Stimulated activated CD8-positive, alpha-beta memory T cell treated with anti-CD3 and anti-CD28 coated beads, Interleukin-4, amount 100 ng/mL, for 48 hours (primary cell): ENCODE measurements around the gene ZSWIM4.

Experiments
- DNase-seq: peaks from one replicate; pipeline ENCODE4 v3.0.0-alpha.2; 2020

The ZSWIM4 gene

DNA sequence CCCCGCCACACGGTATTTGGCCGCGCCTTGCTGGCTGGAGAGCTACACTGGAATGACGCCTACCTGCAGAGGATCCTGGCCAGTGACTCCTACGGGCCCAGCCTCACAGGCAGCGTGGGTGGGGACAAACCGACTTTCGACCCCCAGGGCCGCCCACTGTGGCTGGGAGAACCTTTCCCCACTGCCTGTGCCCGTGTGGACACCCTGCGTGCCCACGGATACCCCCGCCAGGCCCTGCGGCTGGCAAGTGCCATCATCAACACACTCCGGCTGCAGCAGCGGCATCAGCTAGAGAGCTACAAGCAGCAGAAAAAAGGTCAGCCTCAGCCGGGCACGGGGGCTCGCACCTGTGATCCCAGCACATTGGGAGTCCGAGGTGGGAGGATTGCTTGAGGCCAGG is 19.3 kb downstream of the ZSWIM4 start:
- no peak for DNase-seq

GRCh38 chr19:13817018-13817614 is 21.9 kb downstream of the ZSWIM4 start:
- peak; percentile 51 for DNase-seq

DNA sequence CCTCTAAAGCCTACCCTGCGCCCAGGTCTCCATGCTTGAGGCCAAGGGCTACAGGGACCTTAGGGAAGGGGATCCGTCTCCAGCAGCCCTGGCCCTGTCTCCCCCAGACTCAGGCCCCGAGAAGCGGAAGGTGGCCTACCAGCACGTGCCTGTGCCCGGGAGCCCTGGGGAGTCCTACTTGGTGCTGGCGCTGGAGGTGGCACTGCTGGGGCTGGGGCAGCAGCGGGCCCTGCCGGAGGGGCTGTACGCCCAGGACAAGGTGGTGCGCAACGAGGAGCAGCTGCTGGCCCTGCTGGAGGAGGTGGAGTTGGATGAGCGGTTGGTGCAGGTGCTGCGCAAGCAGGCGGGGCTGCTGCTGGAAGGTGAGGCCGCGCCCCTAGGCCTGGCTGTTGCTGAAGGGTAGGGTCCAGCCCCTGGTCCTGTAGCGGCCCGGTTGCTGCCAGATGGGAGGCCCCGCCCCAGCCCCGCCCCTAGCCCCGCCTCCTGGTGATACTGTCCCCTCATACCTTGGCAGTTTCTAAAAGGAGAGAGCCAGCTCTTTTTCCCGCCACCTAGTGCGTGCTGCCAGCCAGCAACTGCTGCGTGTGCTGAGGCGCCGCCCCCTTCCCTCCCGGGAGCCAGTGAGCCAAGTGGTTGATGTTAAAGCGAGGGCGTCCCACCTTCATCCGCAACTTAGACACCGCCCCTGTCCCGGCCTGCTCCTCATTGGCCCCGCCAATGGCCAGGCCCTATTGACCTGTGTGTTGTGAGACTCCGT is 22.6 kb downstream of the ZSWIM4 start:
- DNase-seq, result peak; percentile 44

DNA sequence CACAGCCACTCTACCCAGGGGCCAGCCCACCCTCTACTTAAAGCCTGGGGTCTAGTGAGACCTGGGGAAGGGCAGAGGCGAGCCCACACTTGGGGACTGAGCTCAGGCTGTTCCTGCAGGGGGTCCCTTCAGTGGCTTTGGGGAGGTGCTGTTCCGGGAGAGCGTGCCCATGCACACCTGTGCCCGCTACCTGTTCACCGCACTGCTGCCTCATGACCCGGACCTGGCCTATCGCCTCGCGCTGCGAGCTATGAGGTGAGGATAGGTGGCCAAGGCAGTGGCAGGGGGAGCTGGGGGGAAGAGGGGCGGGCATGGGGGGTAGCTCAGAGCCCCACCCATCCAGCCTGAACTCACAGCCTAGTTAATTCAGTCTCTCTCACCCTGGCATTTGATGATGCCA is 24.0 kb downstream of the ZSWIM4 start:
- DNase-seq, result no peak

DNA sequence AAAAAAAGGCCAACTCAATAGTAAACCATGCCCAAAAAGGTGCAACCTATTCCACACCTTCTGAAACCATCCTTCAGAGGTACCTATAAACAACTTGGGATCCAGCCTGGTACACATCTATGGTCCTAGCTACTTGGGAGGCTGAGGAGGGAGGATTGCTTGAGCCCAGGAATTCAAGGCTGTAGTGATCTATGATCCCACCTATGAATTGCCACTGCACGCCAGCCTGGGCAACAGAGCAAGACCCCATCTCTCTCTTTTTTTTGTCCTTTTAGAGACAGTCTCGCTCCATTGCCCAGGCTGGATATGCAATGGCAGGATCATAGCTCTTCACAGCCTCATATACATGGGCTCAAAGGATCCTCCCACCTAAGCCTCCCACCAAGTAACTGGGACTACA is 26.0 kb downstream of the ZSWIM4 start:
- no peak for DNase-seq

GRCh38 chr19:13823256-13823655 is 28.0 kb downstream of the ZSWIM4 start:
- DNase-seq, result no peak

- no peak for DNase-seq
These were observed 28.7 kb downstream of the ZSWIM4 start for GRCh38 chr19:13823901-13824300.

DNA sequence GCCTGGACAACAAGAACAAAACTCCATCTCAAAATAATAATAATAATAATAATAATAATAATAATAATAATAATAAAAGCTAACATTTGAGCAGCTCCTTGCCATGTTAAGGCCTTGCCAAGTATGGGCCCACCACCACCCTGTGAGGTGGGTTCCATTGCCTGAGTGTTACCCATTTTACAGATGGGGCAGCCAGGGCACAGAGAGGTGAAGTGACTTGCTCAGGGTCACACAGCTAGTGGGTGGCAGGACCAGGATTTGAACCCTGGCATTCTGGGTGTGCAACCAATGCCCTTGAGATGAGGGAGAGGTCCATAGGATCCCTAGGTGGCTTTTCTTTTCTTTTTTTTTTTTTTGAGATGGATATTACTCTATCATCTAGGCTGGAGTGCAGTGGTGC is 29.5 kb downstream of the ZSWIM4 start:
- DNase-seq, result no peak

GRCh38 chr19:13825489-13826441 is 30.5 kb downstream of the ZSWIM4 start:
- peak; percentile 53 for DNase-seq

- DNase-seq, result no peak
These were observed 31.5 kb downstream of the ZSWIM4 start for GRCh38 chr19:13826652-13827235.

- DNase-seq, result no peak
These were observed 32.4 kb downstream of the ZSWIM4 start for GRCh38 chr19:13827656-13828055.

DNA sequence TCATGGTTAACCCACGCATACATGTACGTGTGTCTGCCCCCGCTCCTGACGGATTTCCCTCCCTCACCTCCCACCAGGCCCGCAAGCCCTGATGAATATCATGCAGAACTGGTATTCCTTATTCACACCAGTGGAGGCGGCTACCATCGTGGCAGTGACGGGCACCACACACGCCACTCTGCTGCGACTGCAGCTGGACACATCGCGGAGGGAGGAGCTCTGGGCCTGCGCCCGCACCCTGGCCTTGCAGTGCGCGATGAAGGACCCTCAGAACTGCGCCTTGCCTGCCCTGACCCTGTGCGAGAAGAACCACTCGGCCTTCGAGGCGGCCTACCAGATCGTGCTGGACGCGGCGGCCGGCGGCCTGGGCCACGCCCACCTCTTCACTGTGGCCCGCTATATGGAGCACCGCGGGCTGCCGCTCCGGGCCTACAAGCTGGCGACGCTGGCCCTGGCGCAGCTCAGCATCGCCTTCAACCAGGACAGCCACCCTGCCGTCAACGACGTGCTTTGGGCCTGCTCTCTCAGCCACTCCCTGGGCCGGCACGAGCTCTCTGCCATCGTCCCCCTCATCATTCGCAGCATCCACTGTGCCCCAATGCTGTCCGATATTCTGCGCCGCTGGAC is 35.0 kb downstream of the ZSWIM4 start:
- DNase-seq, result no peak

DNA sequence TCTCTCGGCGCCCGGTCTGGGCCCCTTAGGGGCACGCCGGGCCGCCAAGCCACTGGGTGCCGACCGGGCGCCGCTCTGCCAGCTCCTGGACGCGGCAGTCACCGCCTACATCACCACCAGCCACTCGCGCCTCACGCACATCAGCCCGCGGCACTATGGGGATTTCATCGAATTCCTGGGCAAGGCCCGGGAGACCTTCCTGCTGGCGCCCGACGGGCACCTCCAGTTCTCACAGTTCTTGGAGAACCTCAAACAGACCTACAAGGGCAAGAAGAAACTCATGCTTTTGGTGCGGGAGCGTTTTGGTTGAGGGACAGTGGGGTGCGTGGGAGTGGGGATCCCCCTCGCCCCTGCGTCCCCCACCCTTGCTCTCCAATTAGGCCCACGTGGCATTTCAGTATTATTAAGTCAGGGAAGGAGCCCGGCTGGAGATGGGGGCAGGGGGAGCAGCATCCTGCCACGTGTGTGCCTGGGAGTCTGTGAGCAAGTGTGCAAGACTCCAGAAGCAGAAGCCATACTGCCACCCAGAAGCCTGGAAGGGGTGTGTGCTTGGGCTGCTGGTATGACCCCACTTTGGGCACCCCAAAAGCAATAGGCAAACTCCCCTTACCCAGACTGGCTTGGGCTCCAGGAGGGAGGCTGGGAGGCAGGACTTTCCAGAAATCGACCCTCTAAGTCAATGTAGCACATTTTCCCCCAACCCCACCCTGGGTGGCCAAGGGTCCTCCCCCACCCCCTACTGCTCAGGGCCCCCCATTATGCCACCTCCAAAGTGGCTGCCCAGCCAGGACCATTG is 35.7 kb downstream of the ZSWIM4 start:
- no peak for DNase-seq

DNA sequence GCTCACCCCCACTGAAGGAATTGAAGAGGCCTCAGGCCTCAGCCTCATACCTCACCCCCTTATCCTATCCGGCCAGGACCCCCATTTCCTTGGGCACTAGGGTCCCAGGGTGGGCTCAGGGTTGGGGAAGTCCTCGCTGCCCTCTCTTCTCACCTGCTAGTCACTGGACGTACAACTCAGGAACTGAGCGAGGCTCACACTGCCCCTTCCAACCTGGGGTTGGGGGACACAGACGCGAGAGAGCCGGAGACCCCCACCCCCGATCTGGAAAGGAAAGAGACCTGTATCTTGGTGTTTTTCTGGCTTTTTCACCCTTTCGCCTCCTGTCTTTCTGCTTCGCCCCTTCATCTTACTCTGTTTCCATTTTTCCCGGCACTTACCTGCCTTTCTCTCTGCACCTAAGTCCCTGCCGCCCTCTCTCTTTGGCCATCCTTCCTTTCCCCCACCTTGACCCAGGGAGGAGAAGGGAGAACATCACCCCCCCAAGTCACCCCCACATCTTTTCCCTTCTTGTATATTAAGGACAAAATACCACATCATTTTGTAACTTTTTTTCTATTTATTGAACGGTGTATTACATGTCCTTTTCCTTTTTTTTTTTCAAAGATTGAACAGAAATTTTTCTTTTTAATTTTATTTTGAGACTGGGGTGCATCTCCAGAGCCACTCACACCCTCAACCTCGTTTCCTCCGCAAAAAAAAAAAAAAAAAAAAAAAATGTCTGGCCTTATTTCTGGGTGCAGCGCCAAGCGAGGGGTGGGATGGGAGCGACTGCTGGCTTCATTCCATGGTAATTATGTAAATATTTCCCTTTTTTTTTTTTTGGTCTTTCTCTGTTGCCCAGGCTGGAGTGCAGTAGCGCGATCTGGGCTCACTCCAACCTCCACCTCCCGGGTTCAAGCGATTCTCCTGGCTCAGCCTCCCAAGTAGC is 36.6 kb downstream of the ZSWIM4 start:
- DNase-seq, result no peak

DNA sequence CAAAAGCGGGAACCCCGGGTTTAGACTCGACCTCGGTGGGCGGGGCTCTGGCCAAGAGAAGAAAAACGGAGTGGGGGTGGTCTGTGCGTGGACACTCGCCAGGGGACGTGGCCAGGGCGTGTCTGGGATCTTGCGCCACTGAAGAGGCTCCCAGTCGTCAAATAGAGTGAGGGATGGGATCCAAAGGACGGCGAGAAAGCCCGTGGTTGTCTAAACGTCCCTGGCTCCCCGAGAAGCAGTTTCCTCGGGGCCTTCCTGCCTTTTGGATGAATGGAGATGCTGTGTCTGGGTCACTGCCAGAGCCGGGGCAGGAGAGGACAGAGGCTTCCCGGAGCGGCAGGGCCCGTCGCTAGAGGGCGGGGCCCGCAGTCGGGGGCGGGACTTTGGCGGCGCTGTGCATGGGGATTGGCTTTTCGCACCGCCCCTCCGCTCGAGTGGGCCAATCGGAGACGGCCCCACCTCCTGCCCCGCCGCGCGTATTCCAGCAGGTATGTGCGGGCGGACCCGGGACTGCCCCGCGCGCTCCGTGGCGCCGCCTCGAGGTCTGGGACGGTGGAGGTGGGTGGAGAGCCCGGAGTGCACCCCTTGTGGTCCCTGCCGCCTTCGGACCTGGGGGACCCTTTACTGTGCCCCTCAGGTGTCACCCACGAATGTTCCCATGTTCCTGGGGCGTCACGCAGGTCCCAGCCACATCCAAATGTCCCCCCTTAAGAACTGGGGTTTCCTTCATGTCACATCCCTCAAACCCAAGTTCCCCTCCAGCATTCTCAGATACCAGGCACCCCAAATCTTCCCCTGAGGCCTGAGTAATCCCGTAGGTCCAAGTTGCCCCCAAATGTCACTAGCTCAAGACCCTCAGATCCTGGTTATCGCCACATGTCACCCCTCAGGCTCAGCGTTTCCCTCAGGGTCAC is 38.3 kb downstream of the ZSWIM4 start:
- DNase-seq, result peak; percentile 97

DNA sequence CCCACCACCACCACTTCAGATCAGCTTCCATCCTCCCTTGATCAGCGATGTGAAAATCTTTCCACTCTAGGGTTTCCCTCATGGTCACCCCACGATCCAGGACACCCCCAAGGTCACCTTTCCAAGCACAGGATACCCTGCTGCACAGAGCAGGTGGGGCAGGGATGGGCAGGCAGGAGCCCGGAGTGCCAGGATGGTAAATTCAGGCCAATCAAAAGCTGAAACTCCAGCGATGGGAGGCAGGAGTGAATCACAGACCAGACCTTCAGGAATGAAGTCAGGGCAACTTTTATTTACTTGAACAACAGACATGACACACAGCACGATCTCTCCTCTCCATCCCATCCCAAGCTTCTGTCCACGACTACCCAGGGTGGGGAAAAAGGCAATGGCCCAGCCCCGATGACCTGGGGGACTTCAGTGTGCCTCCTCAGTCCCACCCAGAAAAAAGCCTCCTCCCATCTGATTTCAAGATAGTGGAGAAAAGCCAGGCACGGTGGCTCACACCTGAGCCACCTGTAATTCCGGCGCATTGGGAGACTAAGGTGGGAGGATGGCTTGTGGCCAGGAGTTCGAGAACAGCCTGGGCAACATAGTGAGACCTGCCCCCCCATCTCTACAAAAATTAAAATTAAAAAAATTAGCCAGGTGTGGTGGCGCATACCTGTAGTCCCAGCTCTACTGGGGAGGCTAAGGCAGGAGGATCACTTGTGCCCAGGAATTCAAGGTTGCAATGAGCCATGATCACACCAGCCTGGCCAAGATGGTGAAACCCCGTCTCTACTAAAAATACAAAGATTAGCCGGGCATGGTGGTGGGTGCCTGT is 39.2 kb downstream of the ZSWIM4 start:
- DNase-seq, result no peak

- peak; percentile 35 for DNase-seq
These were observed 40.8 kb downstream of the ZSWIM4 start for GRCh38 chr19:13835791-13836723.
